ENCODE results near the gene SLC35G4.
"Not testable (repeated sequence)": the region's sequence is repeated elsewhere in the genome, so short reads cannot be mapped to it uniquely, and the experiment has no call there.

The SLC35G4 gene

DNA sequence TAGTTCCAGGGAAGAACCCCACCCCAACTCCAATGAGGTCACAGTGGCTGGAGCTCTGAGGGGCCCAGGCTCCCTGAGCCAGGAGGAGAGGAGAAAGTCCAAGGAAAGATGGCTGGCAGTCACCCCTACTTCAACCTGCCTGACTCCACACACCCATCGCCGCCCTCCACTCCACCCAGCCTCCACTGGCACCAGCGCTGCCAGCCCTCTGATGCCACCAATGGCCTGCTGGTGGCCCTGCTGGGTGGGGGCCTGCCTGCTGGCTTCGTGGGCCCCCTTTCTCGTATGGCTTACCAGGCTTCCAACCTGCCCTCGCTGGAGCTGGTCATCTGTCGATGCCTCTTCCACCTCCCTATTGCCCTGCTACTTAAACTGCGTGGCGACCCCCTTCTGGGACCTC lies at the start of gene SLC35G4:
TSS of gene SLC35G4 (plus strand) at position 109 of the 400 bp plus-strand sequence. CDS start at position 109, 0 bp downstream.
- not testable (repeated sequence) for DNase-seq (ENCODE audit: low read depth in 2 of 2, low spot score in 1 of 2)

DNA sequence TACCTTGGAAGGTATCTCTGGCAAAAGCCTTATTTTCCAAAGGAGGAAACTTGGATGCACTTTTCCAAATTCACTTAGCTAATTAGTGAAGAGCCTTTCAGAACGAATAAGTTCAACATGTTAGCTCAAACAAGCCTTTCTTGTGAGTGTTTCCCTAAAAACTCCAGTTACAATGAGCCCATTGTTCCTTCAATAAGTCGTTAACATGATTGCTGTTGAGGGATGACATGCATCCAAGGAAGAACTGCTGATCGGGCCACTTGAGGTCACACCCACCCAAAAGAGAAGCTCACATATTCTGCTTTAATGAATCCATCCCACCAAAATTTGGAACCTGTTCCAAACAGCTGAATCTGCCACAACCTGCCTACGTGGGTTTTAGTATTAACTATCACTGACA lies 48.1 kb upstream of the SLC35G4 start:
- no peak for DNase-seq (ENCODE audit: low read depth in 2 of 2, low spot score in 1 of 2)

DNA sequence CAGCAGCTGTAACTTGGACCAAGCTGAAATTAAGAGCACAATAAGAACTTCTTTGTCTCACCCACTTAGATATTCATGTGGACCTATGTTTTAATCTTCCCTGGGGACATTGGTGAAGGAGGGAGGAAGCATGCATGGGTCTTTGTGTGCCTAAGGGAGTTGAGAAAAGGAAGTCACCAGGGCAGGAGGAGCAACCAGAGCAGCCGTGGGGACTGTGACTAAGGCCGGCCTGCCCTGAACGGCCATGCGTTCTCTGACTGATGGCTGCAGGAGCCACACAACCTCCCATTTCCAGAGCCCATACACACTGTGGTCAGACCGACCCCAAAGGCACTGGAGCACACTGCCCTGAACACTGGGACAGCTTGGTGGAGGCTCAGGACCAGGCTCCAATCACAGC lies 43.7 kb upstream of the SLC35G4 start:
- no peak for DNase-seq (ENCODE audit: low read depth in 2 of 2, low spot score in 1 of 2)

DNA sequence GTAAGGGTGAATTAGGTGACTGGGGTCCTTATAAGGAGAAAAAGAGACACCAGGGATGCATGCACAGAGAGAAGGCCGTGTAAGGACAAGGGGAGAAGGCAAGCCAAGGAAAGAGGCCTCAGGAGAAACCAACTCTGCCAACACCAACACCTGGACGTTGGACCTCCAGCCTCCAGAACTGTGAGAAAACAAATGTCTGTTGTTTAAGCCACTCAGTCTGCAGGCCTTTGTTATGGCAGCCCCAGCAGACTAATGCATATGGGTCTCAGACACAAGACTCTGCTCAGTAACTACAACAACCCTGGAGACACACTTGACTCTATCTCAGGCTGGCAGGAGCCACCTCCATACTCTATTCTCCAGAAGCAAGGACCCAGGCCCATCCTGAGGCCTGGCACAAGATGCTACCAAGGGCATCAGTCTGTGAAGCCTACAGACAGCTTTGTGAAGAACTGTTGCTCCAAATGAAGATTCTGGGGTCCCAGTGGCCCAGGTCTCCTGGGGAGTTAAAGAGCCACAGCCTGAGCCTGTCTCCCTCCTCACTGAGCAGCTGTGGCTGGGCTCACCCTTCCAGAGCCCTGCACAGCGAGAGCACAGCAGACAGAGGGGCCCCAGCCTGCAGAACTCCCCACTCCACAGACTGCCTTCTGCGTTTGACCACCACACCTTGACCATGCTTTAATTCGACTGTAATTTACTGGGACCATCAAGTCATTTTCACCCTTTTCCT lies 43.0 kb upstream of the SLC35G4 start:
- DNase-seq (ENCODE audit: low read depth in 2 of 2, low spot score in 1 of 2), result no peak

DNA sequence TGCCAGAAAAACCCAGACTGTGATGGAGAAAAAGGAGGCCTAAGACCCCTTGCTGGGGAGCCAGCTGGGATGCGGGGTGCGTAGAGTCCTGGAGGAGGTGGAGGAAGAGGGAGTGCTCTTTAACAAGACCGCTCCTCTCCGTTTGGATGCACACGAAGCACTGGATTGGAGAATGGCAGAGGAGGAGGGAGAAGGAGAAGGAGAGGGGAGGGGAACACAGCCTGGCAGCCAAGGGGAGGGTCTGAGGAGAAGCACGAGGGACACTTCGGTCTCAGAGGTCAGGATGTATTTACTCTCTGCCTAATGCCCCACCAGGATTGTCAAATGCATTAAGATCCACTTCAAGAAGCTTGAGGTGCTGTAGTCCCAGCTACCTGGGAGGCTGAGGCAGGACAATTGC lies 42.0 kb upstream of the SLC35G4 start:
- DNase-seq (ENCODE audit: low read depth in 2 of 2, low spot score in 1 of 2), result no peak

DNA sequence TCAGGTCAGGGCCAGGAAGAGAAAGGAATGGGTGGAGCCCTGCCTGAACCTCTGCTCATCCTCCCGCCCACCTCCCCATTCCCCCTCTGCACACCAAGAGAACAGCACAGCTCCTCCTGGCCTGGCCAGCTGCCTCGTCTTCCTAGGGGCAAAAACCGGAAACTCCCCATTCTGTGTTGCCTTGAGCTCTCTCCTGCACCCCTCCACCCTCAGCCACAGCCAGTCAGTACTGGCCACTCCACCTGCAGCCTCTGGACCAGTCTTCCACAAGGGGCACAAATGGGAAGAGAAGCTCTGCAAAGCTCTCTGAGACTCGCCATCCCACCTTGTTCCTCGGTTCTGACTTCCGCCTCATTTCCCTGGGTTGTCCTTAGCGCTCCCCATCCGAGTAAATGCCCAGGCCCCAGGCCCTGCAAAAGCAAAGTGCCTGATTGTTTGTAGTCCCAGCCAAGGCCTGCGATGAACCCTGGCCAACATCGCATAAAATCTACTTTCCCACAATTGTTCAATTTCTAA lies 39.3 kb upstream of the SLC35G4 start:
- no peak for DNase-seq (ENCODE audit: low read depth in 2 of 2, low spot score in 1 of 2)

DNA sequence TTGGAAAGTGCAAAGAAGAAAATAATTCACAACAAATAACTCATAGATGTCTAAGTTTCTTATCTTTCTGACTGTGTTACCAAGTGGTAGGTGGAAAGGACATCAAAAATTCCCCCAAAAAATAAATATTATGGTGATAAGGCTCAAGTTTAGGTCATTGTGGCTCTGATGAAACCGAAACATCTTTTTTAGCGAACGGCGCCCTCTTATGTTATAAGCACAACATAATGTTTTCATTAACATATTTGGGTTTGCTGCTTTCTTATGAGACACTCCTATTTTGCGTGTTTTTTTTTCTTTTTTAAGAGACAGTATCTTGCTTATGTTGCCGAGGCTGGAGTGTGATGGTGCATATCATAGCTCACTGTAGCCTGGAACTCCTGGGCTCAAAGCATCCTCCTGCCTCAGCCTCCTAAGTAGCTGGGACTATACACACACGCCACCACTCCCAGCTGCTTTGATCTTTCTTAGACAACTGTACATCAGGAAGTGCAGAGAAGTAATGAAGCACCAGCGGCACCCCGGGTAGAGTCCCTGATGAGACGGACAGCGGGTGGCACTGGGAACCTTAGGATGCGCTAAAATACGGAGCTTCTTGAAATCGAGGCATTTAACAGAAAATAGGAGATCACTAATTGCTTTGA lies 38.5 kb upstream of the SLC35G4 start:
- DNase-seq (ENCODE audit: low read depth in 2 of 2, low spot score in 1 of 2), result no peak

DNA sequence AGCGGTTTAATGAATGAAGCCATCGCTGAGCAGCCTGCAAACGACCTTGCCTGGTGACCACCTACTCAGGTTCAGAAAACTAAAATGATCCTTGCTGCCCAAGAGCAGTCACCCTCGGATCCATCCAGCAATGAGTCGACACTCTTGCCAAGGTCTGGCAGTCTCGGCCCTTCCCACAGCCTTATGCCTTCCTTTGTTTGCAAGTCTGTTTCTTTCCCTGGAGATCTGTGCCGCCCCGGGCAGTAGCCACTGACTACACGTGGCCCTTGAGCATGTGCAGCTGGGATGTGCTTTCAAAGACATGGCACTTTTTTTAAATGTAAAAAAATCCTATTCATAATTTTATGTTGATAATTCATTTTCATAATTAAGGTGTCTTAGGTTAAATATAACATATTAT lies 37.2 kb upstream of the SLC35G4 start:
- no peak for DNase-seq (ENCODE audit: low read depth in 2 of 2, low spot score in 1 of 2)

DNA sequence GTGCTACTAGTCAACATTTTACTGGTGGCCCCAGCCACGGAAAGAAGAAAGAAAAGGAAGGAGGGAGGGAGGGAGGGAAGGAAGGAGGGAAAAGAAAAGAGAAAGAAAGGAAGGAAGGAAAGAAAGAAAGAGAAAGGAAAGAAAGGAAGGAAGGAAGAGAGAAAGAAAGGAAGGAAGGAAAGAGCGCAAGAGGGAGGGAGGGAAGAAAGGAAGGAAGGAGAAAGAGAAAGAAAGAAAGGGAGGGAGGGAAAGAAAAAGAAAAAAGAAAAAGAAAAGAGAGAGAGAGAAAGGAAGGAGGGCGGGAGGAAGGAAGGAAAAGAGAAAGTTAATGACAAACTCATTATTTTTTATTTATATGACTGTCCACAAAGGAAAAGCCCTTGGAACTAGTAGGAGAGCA lies 34.9 kb upstream of the SLC35G4 start:
- no peak for DNase-seq (ENCODE audit: low read depth in 2 of 2, low spot score in 1 of 2)

DNA sequence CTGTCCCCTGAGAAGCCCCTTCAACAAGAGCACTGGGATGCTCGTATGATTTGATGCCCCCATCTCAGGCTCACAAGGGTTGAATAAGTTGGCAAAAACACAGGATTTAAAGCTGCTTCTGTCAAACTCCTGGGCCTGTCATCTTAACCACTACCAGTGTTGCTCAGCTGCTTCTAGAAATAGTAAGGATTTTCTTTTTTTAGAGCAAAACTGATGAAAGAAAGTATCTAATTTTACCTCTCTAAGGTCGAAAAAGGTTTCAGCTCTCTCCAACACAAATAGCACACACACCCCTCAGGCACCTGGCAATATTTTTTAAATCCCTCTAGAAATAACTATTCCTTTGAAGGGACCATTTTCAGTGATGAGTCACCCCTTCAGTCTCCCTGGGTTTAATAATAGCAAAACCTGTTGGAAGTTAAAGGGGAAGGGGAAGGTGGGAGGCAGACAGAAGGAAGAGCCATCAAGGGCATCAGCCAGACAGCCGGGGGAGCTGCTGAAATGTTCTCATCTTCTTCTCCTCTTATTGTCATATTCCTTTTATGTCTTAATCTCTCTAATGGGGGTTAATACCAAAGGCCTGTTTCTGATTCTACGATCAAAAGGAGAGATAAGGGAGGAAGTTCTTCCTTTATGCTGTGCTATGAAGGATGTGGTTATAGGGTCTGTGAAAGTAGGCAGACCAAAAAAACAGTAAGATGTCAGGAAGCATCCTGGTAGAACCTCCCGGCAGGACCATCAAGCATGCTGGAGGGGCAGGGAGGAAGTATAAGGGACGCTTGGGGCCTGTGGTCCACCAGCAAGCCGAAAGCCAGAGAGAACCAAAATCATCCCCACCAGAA lies 31.9 kb upstream of the SLC35G4 start:
- no peak for DNase-seq (ENCODE audit: low read depth in 2 of 2, low spot score in 1 of 2)

DNA sequence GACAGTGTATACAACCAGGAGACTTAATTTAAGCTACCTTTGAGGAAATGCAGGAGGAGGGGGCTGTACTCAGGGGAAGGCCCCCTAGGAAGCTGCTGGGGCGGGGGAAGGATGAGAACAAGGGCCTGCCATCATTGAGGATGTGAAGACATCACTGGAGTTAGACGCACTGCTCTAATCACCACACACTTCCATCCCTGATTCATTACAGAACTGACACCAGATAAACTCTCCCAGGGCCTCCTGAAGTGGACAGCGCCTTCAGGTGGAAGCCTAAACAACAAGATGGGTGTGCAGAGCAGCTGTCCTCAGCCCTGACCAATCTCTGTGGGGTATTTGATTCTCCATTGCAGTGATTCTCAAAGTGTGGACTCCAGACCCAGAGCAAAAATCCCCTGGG lies 30.6 kb upstream of the SLC35G4 start:
- DNase-seq (ENCODE audit: low read depth in 2 of 2, low spot score in 1 of 2), result no peak

DNA sequence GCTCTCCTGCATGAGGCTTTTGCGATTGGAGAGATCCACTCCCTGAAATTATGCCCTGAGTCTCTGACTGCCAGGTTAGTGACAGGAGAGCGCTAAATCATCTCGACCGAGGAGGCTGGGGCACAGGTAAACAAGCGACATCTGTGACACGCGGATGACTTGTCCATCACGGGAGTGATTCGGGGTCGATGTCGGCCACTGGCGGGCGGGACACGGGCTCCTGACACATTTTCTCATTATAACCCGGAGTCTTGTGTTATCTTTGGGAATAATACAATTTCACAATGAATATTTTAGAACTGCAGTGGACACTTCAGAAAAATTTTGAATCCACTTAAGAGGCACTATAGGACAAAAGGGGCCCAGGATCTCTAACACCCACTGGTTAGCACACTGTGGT lies 29.5 kb upstream of the SLC35G4 start:
- DNase-seq (ENCODE audit: low read depth in 2 of 2, low spot score in 1 of 2), result no peak

DNA sequence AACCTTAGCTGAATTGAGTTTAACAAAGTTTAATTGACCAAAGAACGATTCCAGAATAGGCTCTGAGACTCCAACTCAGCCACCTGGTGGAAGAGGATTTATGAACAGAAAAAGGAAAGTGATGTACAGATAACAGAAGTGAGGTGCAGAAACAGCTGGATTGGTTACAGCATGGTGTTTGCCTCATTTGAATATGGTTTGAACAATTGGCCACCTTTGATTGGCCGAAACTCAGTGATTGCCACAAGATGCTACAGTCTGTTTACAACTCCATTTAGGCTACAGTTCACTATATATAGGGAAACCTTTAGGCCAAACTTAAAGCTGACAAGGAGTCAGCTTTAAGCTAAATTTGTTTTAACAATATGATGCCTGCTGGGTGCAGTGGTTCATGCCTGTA lies 28.1 kb upstream of the SLC35G4 start:
- no peak for DNase-seq (ENCODE audit: low read depth in 2 of 2, low spot score in 1 of 2)

DNA sequence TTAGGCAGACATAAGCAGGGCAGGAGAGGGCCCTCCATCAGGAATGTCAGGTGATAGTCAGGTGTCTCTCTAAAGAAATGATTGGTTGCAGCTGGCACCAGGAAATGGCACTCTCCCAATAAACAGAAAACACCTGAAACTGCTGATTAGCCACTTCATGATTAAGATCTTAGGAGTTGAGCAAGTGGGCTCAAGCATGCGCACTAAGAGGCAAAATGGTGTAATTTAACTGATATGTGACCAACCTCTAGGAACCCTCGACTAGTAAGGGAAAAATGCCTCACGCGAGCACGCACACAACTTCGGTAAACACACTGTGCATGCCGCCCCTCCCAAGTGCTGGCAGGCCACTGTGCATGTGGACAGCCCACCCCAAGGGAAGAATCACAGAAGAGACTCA lies 23.8 kb upstream of the SLC35G4 start:
- DNase-seq (ENCODE audit: low read depth in 2 of 2, low spot score in 1 of 2), result no peak

DNA sequence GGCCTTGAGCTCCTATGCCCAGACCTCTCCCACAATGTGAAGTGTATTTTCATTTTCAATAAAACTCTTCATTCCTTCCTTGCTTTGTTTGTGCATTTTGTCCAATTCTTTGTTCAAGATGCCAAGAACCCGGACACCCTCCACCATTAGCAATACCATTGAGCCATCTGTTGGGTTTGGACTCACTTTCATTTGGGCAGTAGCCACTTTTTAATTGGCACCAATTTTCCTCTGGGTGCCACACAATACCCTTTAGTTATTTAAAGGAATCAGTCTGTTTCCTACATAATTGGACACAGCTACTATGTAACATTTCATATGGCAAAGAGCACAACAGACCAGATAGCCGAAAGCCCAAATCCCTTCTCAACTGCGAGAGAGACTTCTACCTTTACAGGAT lies 22.5 kb upstream of the SLC35G4 start:
- no peak for DNase-seq (ENCODE audit: low read depth in 2 of 2, low spot score in 1 of 2)

DNA sequence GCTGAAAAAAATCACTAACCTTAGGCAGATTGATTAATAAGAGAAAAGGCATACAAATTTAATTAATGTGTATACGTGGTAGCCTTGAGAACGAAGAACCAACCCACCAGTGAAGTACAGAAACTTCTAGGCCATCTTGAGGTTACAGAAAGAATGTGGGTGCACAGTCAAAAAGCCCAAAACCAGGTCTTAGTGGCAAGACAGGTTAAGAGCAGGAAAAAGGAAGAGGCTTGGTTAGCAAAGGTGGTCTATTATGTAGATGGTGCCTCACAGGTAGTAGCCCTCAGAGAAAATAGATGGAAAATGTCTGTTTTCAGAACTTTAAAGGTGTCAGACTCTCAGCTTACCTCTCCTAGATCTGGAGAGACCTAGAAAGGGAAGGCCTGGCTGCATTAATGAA lies 22.0 kb upstream of the SLC35G4 start:
- DNase-seq (ENCODE audit: low read depth in 2 of 2, low spot score in 1 of 2), result no peak

DNA sequence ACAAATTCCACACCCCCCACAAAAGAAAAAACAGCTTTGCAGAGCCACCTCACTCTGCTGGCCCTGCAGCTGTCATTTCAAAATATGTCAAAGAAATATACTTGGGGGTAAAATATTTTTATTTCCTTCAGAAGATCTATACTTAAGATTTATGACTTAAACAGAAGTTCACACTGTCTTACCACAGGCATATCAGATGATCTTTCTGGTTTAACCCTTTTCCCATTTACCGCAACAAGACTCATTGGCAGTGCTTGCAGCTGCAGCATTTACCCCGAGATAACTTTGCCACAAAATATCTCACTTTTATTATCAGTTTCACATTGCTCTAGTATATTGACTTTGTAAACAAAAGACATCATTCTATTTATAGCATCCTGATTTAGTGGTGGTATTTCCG lies 21.6 kb upstream of the SLC35G4 start:
- DNase-seq (ENCODE audit: low read depth in 2 of 2, low spot score in 1 of 2), result no peak

DNA sequence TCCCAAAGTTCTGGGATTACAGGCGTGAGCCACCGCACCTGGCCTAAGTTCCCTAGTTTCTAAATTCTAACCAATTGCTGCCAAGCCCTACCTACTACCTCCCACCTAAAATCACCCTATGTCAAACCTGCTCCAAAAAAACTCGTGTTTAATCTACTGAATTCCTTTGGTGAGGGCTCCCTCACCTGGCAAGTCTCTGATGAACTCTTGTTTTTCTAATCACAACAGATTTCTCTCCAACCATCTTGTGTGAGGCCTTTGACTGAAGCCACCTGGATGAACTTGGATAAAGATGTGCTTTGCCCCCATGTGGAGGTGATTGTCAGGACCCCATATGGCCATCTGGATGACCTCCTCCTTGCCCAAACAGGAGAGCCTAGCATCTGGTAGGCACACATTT lies 17.4 kb upstream of the SLC35G4 start:
- DNase-seq (ENCODE audit: low read depth in 2 of 2, low spot score in 1 of 2), result no peak

DNA sequence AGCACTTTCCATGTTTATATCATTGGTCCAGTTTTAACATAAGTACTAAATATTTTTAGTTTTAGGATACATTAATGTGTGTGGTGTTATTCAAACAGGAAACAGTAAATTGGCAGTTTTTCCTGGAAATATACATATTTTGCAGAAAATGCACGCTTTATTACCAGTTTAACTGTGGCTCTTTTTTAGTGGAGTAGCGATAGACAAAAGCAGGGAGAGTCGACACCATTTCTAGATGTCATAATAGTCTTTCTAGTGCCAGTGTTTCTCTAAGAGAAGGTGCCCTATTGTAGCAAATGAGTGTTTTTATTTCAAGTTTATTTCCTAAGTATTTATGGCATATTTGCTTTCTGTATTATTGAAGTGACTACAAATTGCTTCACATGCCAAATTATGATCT lies 9.1 kb upstream of the SLC35G4 start:
- no peak for DNase-seq (ENCODE audit: low read depth in 2 of 2, low spot score in 1 of 2)

DNA sequence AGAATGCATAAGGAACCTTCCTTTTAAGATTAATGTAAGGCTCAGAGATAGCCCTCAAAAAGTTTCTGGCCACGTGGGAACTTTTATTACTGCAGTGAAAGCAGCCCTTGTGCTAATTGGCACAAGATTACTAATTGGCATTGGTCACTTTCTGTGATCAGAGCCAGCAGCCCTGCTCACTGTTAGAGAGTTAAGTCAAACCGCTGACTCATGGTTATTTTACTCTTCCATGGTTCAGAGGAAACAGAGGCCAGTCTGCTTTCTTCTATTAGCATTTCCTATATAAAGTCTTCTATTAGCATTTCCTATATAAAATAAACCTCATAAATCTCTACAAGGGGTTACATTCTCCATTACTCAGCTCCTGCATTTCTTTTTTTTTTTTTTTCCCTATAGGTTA lies 1.5 kb upstream of the SLC35G4 start:
- DNase-seq (ENCODE audit: low read depth in 2 of 2, low spot score in 1 of 2), result no peak

DNA sequence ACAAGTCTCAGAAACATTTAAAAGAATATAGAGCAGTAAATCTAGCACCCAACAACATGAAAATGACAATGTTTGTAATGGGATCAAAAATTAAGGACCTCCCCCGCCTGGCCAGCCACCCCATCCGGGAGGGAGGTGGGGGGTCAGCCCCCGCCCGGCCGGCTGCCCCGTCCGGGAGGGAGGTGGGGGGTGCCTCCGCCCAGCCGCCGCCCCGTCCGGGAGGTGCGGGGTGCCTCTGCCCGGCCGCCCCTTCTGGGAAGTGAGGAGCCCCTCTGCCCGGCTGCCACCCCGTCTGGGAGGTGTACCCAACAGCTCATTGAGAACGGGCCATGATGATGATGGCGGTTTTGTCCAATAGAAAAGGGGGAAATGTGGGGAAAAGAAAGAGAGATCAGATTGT lies 778 bp upstream of the SLC35G4 start:
- DNase-seq (ENCODE audit: low read depth in 2 of 2, low spot score in 1 of 2), result not testable (repeated sequence)

DNA sequence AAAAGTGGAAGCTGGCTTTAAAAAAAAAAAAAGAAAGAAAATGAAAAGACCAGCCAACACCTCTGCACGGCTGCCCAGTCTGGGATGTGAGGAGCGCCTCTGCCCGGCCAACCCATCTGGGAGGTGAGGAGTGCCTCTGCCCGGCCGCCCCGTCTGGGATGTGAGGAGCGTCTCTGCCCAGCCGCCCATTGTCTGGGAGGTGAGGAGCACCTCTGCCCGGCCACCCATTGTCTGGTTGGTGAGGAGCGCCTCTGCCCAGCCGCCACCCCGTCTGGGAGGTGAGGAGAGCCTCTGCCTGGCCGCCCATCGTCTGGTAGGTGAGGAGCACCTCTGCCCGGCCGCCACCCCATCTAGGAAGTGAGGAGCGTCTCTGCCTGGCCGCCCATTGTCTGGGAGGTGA lies 3.7 kb downstream of the SLC35G4 start:
- not testable (repeated sequence) for DNase-seq (ENCODE audit: low read depth in 2 of 2, low spot score in 1 of 2)

Measured in stimulated activated CD8-positive, alpha-beta memory T cell treated with anti-CD3 and anti-CD28 coated beads, Interleukin-4, amount 100 ng/mL, for 1 hour (primary cell).